CD1c-positive myeloid dendritic cell (primary cell): ENCODE results near the gene PFN4.

Experiments
- DNase-seq: peaks from one replicate; pipeline ENCODE4 v3.0.0-alpha.2; 2016; ENCODE audit errors: extremely low spot score

The PFN4 gene

GRCh38 chr2:24077879-24078278 is 45.3 kb downstream of the PFN4 start:
- peak; percentile 18 for DNase-seq

- DNase-seq, result no peak
Measured at GRCh38 chr2:24077535-24077877, 45.6 kb downstream of the PFN4 start.

- DNase-seq, result peak; percentile 53
Measured at GRCh38 chr2:24076849-24077534, 46.1 kb downstream of the PFN4 start.

- peak; percentile 99 for DNase-seq
Measured at GRCh38 chr2:24075915-24076848, 47.0 kb downstream of the PFN4 start, which contains the start of gene SF3B6. SF3B6 (minus strand) TSS chr2:24076326; CDS start chr2:24076229, 97 bp downstream.

- no peak for DNase-seq
Measured at GRCh38 chr2:24075259-24075658, 47.9 kb downstream of the PFN4 start.

GRCh38 chr2:24073816-24074215 is 49.3 kb downstream of the PFN4 start:
- DNase-seq, result no peak

GRCh38 chr2:24072259-24072658 is 50.9 kb downstream of the PFN4 start:
- DNase-seq, result no peak

- DNase-seq, result no peak
Measured at GRCh38 chr2:24065341-24065740, 57.8 kb downstream of the PFN4 start.
